ENCODE results near the gene CFAP92.
A peak's percentile ranks its signal among the peaks of the same experiment; 100 is the strongest.

The CFAP92 gene

DNA sequence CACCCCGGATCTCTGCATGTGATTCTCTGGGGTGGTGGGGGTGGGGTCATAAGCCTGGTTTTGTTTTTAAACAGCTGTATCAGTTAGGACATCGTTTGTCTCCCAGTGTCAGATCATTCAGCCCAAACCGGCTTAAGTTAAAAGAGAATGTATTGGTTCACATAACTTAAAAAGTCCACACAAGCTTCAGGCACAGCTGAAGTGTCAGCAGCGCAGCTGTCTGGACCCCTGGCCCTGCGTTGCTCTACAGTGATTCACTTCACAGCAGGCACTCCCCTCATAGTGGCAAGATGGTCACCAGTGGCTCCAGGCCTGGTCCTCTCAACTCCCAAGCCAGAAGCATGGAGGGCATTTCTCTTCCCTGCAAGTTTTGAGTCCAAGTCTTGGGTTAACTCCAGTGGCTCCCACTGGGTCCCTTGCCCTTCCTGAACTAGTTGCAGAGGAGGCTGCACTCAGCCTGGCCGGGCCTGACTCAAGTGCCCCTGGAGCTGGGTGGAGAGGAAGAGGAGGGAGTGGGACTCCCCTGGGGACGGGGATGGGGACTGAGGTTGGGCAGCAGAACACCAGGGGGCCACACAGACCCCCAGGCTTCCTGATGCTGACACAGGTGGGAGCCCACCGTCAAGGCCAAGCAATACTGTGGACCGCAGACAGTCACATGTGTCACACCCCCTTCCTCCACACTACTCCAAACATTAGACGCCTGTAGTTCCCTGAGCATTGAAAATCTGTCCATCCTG lies 37.8 kb upstream of the CFAP92 start:
- DNase-seq (ENCODE audit: low spot score) = no peak
- TF ChIP-seq, protein P1, sequence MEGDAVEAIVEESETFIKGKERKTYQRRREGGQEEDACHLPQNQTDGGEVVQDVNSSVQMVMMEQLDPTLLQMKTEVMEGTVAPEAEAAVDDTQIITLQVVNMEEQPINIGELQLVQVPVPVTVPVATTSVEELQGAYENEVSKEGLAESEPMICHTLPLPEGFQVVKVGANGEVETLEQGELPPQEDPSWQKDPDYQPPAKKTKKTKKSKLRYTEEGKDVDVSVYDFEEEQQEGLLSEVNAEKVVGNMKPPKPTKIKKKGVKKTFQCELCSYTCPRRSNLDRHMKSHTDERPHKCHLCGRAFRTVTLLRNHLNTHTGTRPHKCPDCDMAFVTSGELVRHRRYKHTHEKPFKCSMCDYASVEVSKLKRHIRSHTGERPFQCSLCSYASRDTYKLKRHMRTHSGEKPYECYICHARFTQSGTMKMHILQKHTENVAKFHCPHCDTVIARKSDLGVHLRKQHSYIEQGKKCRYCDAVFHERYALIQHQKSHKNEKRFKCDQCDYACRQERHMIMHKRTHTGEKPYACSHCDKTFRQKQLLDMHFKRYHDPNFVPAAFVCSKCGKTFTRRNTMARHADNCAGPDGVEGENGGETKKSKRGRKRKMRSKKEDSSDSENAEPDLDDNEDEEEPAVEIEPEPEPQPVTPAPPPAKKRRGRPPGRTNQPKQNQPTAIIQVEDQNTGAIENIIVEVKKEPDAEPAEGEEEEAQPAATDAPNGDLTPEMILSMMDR (IDR thresholded peaks at IDR 0.05; ENCODE audit: extremely low read depth, missing control alignments) = no peak

DNA sequence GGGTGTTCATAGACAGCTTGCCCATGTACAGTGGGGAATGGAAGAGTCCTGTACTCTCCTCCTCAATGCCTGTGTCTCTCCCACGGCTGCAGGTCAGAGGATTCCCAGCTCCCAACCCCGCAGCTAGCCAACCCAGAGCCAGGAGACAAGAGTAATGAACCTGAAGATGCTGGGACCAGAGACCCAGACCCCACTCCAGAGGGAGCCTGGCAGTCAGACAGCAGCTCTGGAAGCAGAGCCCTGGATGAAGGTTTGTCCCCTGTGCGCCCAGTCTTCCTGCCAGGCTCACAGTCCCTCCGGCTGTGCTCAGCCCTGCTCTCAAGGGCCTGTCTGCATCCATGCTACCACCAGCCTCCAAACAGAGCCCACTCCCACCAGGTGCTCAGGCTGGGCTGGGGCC lies 36.7 kb upstream of the CFAP92 start:
- TF ChIP-seq, protein P1 (IDR thresholded peaks at IDR 0.05; ENCODE audit: extremely low read depth, missing control alignments) = no peak
- DNase-seq (ENCODE audit: low spot score) = no peak

DNA sequence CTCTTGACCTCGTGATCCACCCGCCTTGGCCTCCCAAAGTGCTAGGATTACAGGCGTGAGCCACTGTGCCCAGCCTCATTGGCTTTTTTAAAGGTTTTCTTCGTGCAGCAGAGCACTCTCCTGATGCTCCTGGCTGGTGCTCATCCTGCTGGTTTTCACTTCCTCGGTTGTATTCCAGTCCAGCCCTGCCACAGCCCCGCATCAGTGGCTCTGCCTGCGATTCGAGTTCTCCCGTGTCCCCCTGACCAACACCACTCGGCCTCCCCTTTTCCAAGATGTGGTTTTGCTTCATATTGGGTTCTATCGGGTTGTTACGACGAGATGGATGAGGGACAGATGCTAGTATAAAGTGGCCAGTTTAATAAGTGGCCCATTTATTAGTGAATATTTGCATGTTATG lies 35.0 kb upstream of the CFAP92 start:
- no peak for DNase-seq (ENCODE audit: low spot score)
- TF ChIP-seq, protein P1 (IDR thresholded peaks at IDR 0.05; ENCODE audit: extremely low read depth, missing control alignments) = no peak

DNA sequence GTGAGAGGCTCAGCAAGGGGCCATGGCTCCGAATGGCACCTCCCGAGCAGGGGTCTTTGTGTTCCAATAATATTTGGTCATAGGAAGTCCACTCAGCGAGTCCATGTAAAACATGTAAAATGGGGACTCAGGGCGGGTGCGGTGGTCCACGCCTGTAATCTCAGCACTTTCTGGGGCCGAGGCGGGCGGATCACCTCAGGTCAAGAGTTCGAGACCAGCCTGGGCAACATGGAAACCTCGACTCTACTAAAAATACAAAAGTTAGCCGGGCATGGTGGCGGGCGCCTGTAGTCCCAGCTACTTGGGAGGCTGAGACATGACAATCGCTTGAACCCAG lies 33.6 kb upstream of the CFAP92 start:
- TF ChIP-seq, protein P1 (IDR thresholded peaks at IDR 0.05; ENCODE audit: extremely low read depth, missing control alignments) = no peak
- DNase-seq (ENCODE audit: low spot score) = no peak

DNA sequence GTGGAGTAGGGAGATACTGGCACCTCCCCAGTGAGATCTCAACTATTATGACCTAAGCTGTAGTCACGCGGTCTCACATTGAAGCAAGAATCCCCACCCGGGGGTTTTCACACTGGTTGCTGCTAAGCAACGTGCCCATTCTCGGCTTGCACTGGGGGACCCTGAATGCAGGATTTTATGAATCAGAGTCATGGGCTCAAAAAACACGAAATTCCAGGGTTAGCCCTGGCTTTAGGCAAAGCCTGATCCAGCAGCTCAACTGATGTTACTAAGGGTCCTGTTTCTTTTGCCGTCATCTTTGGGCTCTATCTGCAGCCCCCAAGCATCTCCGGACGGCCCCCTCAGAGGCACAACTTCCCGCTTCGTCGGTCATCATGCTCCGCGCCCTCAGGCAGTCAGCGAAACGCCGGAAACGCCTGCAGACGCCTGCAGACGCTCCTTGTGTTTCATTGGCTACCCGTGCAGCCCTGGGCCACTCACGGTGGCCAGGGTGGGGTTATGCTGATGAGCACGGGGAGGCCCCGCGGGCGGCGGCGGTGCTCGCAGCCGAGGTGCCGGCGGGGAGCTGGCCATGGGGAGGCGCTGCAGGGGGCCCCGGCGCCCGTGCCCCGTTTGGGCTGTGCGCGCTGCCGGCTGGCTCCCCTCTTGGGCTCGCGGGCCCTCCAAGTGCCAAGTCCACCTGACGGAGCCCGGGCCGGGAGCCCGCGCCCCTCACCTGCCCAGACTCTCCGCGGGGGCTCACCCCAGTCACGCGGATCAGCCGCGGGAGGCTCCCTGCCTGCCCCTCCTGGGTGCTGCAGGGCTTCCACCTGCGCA lies 33.1 kb upstream of the CFAP92 start:
- TF ChIP-seq, protein P1 (IDR thresholded peaks at IDR 0.05; ENCODE audit: extremely low read depth, missing control alignments) = peak; percentile 84
- peak; percentile 98 for DNase-seq (ENCODE audit: low spot score)

DNA sequence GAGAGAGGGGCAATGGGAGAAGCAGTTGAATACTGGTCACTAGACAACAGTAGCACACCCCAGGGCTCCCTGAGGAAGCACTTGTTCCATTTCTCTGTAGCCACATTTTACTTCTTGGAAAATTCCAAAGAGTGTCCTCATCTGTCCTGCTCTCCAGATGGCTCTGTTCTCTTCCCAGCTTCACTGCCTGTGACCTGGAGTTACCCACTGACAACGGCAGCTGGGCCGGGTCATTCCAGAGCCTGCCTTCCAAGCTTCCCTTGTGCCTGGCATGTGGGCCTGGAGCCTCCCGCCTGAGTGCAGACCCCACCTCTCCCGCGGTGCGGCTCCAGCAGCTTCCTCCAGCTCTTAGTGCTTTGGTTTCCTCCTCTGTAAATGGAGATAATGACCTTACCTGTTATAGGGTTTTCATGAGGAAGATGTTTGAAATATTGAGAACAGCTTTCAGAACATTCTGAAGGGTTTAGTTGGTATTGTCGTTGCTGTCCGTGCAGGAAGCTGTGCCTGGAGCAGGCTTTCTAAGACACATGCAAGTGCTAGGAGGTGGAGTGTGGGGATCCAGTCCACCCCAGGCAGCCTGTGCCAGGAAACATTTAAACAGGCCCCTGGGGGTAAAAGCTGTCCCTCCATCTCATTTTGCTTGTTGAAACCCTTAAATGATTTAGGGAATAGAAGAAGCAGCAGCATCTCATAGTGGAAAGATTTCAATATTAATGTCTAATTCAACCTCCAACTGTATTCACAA lies 32.0 kb upstream of the CFAP92 start:
- TF ChIP-seq, protein P1 (IDR thresholded peaks at IDR 0.05; ENCODE audit: extremely low read depth, missing control alignments) = no peak
- DNase-seq (ENCODE audit: low spot score) = no peak

DNA sequence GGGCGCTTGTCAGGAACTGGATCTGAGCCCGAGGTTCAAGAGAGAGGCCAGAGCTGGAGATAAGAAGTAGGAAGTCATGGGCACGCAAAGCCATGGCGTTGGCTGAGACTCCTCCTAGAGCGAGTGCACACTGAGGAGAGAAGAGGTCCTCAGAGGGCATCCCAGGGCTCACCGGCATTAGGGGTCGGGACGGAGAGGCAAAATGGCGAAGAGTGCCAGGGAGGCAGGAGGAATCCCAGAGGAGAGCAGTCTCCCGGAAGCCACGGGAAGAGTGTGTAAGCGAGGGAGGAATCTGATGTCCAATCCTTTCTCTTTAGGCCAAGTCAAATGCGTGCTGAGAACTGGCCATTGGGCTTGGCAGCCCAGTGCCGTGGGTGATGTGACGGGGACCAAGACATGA lies 31.2 kb upstream of the CFAP92 start:
- TF ChIP-seq, protein P1 (IDR thresholded peaks at IDR 0.05; ENCODE audit: extremely low read depth, missing control alignments) = no peak

More for the DNA sequence above, 31.2 kb upstream of the CFAP92 start:
- no peak for DNase-seq (ENCODE audit: low spot score)
